Measurements from ENCODE around the gene XRCC2.

Gene XRCC2

GRCh38 chr7:152615031-152615741, 60.8 kb downstream of the XRCC2 start:
- no peak for DNase-seq (ENCODE audit: low read depth in 3 of 3)

DNA sequence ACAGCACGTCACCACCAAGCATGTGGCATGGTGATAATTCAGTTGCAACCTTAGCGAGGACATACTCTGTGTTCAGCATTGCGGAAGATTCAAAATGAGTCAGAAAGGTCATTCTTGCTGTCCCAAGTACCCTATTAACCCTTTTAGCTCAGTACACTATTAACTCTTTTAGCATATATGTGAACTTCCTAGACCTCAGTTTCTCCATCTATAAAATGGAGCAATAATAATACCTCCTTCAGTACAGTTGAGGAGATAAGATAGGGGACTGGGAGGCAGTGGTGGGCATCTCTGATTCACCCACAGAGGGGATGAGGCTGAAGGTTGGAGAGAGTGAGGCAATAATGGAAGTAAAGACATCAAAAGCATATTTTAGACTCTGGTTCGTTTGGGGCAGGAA, 67.3 kb downstream of the XRCC2 start:
- no peak for DNase-seq (ENCODE audit: low read depth in 3 of 3)

- DNase-seq (ENCODE audit: low read depth in 3 of 3) = no peak
These were observed 67.7 kb downstream of the XRCC2 start for GRCh38 chr7:152608208-152608607.

DNA sequence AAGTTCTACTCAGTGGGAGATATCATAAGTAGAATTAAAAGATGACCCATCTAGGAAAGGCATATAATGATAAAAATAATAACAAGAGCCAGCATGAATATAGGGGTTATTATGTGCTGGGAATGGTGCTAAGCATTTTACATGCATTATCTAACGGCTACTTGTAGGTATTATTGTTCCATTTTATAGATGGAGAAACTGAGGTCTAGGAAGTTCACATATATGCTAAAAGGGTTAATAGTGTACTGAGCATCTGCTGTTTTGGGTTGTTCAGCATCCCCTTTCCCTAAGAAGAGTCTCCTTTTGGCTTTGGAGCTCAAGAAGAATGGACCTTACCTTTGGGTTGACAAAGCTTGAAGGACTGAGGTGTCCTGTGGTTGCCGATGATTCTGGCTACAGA, 68.9 kb downstream of the XRCC2 start:
- DNase-seq (ENCODE audit: low read depth in 3 of 3) = no peak

GRCh38 chr7:152602962-152603361, 73.0 kb downstream of the XRCC2 start:
- DNase-seq (ENCODE audit: low read depth in 3 of 3) = no peak

- DNase-seq (ENCODE audit: low read depth in 3 of 3) = no peak
These were observed 74.6 kb downstream of the XRCC2 start for GRCh38 chr7:152601305-152601798.

DNA sequence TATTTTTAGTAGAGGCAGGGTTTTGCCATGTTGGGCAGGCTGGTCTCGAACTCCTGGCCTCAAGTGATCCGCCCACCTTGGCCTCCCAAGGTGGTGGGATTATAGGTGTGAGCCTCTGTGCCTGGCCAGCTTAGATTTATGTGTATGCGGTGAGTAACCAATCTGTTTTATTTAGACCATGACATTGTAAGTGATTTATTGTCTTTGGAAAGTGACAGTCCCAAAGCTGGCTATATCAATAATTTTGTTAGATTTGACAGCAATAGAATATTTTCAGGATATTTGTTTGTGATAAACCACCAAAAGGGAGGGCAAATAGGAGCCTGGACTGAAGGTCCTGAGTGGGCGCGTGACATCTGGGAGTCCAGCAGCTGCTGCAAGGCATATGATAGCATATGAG, 75.7 kb downstream of the XRCC2 start:
- DNase-seq (ENCODE audit: low read depth in 3 of 3) = no peak

DNA sequence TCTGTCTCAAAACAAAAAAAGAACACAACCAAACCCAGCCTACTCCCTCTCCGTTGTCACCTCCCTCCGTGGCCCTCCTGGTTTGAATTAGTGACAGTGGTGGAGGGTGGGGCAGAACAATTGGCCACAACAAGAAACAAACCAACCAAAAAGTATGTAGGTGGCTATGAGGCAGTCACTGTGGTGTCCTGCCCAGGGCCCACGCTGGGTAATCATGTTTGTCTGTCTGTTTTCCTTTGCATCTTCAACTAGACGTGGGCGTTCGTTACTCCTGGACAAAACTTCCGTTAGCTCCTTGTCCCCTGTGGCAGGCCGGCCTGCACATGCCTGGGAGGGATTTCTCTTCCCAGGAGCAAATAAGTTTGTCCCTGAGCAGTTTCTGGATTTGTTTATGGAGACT, 78.4 kb downstream of the XRCC2 start:
- no peak for DNase-seq (ENCODE audit: low read depth in 3 of 3)

- DNase-seq (ENCODE audit: low read depth in 3 of 3) = no peak
These were observed 79.1 kb downstream of the XRCC2 start for GRCh38 chr7:152596824-152597223.
